K562 treated with DMSO at 1 percent for 24 hours (cell line): ENCODE data around the gene HIF1A. TPM values are rescaled to one million over a fixed set of nuclear protein-coding genes. Genes with fewer than 3 reads are reported as not detected.

Experiments
- total RNA-seq: library from RNA; unstranded; fragments of 300-600 nt; gene quantifications from 2 replicates; pipeline ENCODE4 v1.2.3, GENCODE V29; 2022; ENCODE audit warnings: low read depth; ENCODE audit not compliant: insufficient read depth

Gene HIF1A
- 19.6 and 23.9 TPM in 2 replicates for total RNA-seq

DNA sequence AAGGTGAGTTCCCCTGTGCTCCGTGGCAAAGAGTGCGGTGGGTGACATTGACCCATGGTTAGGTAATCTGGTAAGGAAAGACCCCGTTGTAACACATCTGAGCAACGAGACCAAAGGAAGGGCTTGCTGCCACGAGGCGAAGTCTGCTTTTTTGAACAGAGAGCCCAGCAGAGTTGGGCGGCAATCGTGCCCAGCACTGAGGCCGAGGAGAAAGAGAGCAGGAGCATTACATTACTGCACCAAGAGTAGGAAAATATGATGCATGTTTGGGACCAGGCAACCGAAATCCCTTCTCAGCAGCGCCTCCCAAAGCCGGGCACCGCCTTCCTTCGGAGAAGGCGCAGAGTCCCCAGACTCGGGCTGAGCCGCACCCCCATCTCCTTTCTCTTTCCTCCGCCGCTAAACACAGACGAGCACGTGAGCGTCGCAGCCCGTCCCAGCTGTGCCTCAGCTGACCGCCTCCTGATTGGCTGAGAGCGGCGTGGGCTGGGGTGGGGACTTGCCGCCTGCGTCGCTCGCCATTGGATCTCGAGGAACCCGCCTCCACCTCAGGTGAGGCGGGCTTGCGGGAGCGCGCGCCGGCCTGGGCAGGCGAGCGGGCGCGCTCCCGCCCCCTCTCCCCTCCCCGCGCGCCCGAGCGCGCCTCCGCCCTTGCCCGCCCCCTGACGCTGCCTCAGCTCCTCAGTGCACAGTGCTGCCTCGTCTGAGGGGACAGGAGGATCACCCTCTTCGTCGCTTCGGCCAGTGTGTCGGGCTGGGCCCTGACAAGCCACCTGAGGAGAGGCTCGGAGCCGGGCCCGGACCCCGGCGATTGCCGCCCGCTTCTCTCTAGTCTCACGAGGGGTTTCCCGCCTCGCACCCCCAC, at the start of gene HIF1A:
TSS of gene HIF1A (plus strand) at position 684 of the 865 bp plus-strand sequence. CDS start 292 bp downstream, outside the sequence.

DNA sequence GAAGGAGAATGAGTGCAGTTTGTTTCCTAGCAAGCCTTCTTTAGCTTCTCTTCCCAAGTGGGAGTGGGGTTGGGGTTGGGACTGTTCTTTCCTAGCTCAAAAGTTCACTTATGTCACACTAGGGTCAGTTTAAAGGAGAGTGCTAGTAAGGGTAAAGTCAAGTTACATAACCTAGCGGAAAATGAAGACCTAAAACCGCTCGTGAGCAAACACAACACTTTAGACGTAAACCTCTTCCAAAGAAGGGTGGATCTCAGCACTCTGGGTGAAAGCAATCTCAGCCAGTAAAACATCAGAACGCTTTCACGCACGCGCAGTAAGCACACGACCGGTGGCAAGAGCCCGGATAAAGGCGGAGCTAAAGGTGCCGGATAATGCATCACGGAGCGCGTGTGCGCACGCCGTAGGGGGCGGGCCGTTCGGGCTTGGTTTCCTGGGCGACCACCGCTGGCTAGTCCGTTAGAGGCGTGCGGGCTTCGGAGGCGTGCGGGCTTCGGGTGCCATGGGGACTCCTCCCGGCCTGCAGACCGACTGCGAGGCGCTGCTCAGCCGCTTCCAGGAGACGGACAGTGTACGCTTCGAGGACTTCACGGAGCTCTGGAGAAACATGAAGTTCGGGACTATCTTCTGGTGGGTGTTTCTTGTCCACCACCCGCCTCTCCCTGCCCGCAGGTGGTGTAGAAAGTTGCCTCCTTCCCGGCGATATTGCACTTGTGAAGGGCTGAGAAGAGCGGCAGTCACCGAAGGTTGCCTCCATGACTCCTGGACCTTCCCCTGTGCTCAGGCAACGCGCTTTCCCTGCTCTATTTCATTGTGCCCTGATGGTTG, 66.9 kb downstream of the HIF1A start, which contains the start of gene SNAPC1:
TSS of gene SNAPC1 (plus strand) at position 462 of the 828 bp plus-strand sequence. CDS start at position 503, 41 bp downstream.

Other genes with a start within 250 kb of the HIF1A start
- 3.6 and 4.6 TPM in 2 replicates for gene SNAPC1, start 66.9 kb downstream of the HIF1A start, total RNA-seq
- not detected in 2 replicates for gene SYT16, start 117.2 kb downstream of the HIF1A start, total RNA-seq